ENCODE data around the gene TNFRSF13B.
"Not testable (repeated sequence)": the region's sequence is repeated elsewhere in the genome, so short reads cannot be mapped to it uniquely, and the experiment has no call there.

The TNFRSF13B gene

DNA sequence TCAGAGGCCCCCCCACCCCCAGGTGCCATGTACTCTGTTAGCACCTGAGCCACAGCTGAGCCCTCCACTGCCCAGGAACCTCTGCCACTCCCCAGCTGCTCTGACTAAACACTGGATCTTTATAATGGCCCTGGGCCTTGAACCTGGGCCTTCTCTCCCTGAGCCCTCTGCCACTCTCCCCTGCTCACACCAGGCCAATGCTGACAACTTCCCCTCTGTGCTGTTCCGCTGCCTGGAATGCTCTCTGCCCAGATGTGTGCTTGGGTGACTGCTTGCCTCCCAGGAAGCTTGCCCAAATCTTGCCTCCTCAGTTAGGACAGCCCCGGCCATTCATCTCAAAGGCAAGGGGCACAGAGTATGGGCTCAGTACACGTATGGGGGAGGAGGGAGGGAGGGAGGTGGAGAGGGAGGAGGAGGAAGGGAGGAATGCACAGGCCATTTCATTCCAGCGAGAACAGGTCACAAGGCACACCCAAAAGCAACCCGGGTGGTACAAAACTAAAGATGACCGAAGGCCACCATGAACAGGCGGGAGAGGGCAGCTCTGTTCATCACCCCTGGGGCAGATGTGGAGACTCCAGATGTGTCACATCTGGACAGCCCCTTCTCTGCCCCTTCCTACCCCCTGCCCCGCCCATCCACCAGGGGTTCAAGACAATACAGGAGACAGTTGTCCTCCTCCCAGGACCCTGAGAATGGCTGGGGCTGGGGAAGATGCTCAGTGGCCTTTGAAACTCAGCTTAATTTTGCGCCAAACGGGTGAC lies 15.3 kb upstream of the TNFRSF13B start:
- DNase-seq (ENCODE audit: low read depth), result no peak

GRCh38 chr17:16986391-16986790 lies 14.5 kb upstream of the TNFRSF13B start:
- no peak for DNase-seq (ENCODE audit: low read depth)

- no peak for DNase-seq (ENCODE audit: low read depth)
These were observed 10.0 kb upstream of the TNFRSF13B start for GRCh38 chr17:16981928-16982327.

- no peak for DNase-seq (ENCODE audit: low read depth)
These were observed 9.2 kb upstream of the TNFRSF13B start for GRCh38 chr17:16980813-16981731.

DNA sequence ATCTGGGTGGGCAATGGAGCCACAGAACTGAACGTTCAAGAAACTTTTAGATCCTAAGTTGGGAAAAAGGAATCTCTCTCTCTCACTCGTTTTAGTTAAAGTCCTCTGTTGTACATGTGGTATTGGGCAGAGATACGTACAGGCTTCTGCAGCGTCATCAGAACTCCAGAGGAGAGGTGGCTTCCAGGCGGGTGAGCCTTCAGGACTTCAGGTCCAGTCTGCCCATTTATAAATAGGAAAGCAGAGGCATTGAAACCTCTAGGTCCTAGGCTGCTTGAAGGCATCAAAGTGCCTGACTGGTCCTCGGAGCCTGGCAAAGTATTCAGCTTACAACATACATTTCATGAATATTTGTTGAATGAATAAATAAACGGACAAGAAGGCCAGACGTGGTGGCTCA lies 8.1 kb upstream of the TNFRSF13B start:
- DNase-seq (ENCODE audit: low read depth), result no peak

- not testable (repeated sequence) for DNase-seq (ENCODE audit: low read depth)
These were observed 7.4 kb upstream of the TNFRSF13B start for GRCh38 chr17:16979237-16979823.

GRCh38 chr17:16977932-16978331 lies 6.0 kb upstream of the TNFRSF13B start:
- no peak for DNase-seq (ENCODE audit: low read depth)

GRCh38 chr17:16976725-16977550 lies 5.0 kb upstream of the TNFRSF13B start:
- DNase-seq (ENCODE audit: low read depth), result no peak

GRCh38 chr17:16975744-16976625 lies 4.1 kb upstream of the TNFRSF13B start:
- no peak for DNase-seq (ENCODE audit: low read depth)

- DNase-seq (ENCODE audit: low read depth), result no peak
These were observed 3.3 kb upstream of the TNFRSF13B start for GRCh38 chr17:16975277-16975651.

DNA sequence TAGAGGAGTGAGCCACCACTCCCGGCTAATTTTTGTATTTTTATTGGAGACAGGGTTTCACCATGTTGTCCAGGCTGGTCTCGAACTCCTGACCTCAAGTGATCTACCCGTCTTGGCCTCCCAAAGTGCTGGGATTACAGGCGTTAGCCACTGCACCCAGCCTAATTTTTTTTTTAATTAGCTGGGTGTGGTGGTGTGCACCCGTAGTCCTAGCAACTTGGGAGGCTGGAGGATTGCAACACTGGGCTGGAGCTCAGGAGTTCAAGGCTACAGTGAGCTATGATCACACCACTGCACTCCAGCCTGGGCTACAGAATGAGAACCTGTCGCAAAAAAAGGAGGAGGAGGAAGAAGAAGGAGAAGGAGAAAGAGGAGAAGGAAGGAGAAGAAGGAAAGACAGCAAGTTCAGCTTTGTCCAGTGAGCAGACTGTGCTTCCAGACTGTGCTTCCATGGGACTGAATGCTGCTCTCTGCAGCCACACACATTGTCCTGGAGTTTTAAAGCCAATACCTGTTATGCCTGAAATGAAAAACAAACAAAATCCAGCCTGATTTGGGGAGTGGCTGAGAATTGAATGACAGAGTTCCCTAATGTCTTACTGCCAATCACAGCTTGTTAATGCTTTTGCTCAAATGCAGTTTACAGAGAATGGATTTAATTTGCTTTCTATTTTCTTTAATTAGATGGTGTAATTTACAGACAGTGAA lies 2.8 kb upstream of the TNFRSF13B start:
- no peak for DNase-seq (ENCODE audit: low read depth)

GRCh38 chr17:16973760-16974540 lies 2.0 kb upstream of the TNFRSF13B start:
- DNase-seq (ENCODE audit: low read depth), result no peak

- not testable (repeated sequence) for DNase-seq (ENCODE audit: low read depth)
These were observed 1.1 kb upstream of the TNFRSF13B start for GRCh38 chr17:16973043-16973442.

DNA sequence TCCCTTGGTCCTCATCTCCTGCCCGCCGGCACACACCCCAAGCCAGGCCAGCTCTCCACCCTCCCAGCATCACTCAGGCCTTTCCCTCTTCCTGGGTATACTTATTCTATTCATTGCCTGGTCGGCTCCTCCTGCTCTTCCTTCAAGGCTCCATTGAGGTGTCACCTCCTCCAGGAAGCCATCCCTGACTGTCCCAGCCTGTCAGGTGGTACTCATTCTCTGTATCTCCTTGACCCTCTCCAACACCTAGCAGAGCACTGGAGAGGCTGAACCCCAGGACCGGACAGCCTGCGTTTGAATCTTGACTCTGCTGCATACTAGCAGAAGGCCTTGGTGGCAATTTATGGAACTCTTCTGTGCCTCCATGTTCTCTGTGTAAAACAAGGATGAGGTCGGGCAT lies 428 bp upstream of the TNFRSF13B start:
- DNase-seq (ENCODE audit: low read depth), result no peak

- no peak for DNase-seq (ENCODE audit: low read depth)
These were observed 1.7 kb downstream of the TNFRSF13B start for GRCh38 chr17:16969931-16970906.

DNA sequence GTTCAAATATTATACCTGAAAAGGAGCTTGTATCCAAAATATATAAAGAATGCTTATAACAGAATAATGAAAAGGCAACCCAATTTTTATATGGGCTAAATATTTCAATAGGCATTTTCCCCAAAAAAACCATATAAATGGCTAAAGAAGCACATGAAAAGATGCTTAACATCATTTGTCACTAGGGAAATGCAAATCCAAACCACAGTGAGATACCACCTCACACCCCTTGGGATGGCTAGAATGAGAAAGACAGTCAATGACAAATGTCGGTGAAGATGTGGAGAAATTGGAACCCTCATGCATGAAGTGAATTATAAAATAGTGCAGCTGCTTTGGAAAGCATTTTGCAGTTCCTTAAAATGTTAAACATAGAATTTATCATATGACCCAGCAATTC lies 3.1 kb downstream of the TNFRSF13B start:
- DNase-seq (ENCODE audit: low read depth), result no peak

- no peak for DNase-seq (ENCODE audit: low read depth)
These were observed 9.1 kb downstream of the TNFRSF13B start for GRCh38 chr17:16962804-16963203.

- DNase-seq (ENCODE audit: low read depth), result no peak
These were observed 10.1 kb downstream of the TNFRSF13B start for GRCh38 chr17:16961792-16962191.
